Measurements from ENCODE around the gene SEMA6A.

Gene SEMA6A

DNA sequence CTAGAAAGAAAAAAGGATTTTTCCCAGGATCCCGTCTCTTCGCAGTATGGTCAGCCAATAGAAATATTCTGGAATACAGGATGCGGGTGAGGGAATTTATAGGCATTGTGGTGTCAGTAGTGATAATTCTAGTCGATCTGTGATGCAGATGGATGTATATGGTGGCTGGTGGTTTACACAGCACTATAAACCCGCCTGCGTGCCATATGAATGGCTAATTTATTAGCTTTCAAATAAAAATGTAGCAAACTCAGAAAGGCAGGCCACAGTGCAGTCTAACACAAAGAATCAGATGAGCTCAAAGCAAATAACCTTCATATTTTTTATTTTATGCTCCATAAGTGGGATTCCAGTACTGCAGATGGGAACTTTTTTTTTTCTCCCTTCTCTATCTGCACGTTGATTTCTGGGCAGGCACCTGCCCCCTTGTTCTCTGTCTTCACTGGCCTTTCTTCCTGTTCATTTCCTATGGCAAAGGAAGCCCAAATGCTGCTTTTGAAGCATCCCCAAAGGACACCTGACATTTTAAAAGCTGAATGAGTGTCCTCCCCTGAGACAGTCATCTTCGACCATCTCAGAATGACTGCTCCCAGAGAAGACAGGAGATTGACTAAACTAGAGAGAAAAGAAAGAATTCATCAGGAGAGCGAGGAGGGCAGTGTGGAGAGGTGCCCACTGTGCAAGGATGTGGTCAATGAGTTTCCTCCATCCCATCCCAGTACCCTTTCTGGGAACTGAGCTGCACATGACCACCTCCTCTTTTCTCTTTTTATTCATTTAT is 52.1 kb downstream of the SEMA6A start:
- no peak for DNase-seq (ENCODE audit: low spot score)

GRCh38 chr5:116521173-116521872 is 53.3 kb downstream of the SEMA6A start:
- DNase-seq (ENCODE audit: low spot score), result no peak

DNA sequence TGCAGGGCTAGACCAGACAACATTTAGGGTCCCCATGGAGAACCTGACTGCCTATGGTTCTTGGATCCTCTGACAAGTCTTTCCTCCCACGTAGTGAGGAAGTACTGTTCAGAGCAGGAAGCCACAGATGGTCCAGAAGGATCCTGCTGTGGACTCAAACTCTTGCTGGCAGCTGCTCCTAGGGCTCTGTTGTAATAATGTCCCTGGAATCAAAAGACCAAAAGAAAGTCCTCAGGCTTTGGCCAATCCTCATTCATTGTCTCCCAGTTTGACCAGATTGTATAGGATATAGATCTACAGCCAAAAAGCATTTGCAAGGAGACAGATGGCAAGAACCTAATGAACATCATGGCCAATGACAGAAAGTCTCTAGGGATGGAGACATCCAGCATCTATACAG is 53.9 kb downstream of the SEMA6A start:
- no peak for DNase-seq (ENCODE audit: low spot score)

DNA sequence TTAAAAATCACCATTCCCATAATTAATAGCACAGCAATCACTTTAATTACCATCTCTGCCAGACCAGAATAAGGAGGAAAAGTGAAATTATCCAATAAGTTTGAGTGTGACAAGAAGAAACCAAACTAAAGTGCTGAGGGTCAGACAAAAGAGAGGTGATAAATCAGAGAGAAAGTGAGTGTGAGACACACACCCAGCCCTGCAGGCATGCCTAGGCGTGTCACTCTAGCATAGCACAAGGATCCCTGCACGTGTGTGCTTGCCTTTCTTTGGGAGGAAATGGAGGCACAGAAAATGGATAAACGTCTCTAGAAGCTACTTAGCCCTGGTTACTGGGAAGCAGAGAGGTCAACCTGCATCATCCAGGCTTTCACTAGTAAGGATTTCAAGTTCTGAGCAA is 56.2 kb downstream of the SEMA6A start:
- DNase-seq (ENCODE audit: low spot score), result no peak

GRCh38 chr5:116517488-116517887 is 57.1 kb downstream of the SEMA6A start:
- DNase-seq (ENCODE audit: low spot score), result no peak

DNA sequence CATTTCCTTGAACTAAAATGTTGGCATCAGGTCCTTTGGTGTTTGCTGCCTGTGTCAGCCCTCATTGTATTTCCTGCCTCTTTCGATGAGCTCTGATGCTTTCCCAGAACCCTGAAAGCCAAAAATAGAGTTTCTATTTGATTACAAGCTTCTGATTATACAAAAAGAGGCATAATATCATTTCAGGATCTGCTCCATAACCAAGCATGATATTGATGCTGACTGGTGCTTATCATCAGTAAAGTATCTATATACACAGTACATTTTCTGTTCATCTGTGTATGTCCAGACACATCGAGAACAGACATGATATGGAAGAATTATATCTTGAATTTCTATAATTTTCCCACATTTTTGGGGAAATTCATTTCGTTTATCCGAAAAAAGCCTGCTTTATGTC is 58.6 kb downstream of the SEMA6A start:
- no peak for DNase-seq (ENCODE audit: low spot score)

- no peak for DNase-seq (ENCODE audit: low spot score)
Observed at GRCh38 chr5:116514421-116514970, 60.1 kb downstream of the SEMA6A start.

DNA sequence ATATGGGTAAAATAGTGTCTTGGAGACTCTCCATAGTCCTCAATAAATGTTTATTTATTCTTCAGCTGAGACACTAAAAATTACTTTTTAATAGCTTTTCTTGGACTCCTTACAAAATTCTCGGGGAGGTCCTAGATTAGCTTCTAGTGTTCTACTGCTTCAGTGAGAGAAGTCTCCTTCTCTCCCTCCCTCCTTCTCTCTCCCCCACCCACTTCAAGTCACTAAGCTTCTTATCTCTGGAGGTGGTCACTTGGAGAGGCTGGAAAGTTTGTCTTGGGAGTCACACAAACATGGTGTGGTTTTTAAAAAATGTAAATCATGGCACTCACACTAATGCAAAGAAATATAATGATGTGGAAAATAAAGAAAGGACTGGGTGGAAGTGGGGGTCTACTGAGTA is 64.1 kb downstream of the SEMA6A start:
- DNase-seq (ENCODE audit: low spot score), result no peak

- DNase-seq (ENCODE audit: low spot score), result no peak
Observed at GRCh38 chr5:116509483-116510244, 65.0 kb downstream of the SEMA6A start.

DNA sequence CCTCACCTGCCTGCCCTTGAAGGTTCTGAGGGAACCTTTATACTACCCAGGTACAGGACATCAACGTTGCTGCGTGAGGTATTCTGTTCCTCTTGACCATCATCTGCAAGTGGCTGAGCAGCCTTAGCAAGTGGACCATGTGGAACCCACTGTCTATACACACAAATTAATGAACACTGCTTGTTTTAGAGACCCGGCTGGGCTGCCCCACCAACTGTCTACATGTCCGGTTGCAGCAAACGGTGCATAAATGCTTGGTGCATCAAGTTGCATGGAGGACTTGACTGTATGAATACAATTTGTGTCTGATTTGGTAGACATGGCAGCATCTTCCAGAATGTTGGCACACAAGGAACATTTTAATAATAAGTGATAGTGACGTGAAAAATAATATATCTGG is 65.8 kb downstream of the SEMA6A start:
- no peak for DNase-seq (ENCODE audit: low spot score)

GRCh38 chr5:116507941-116508655 is 66.5 kb downstream of the SEMA6A start:
- no peak for DNase-seq (ENCODE audit: low spot score)

DNA sequence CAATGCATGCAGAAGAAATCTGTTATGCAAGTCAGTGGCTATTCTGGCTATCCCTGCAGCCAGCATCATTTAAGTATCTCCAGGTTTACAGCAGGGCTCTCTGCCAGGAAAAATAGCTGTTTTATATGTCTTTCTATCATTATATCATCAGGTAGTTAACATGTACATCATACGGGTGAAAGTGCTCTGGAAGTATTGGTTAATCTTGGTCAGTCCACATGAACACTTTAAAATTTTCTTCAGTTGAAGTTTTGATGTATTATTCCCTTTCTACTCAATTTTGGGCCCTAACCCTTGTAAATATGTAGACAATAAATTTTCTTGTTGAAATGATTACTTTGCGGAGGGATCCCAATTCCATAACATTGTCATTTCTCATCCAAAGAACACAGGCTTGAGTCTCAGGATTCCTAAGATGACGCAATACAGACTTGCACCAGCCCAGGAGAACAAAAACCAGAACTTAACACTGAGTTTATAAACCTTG is 67.5 kb downstream of the SEMA6A start:
- DNase-seq (ENCODE audit: low spot score), result no peak

GRCh38 chr5:116506488-116506887 is 68.1 kb downstream of the SEMA6A start:
- DNase-seq (ENCODE audit: low spot score), result no peak

- DNase-seq (ENCODE audit: low spot score), result no peak
Observed at GRCh38 chr5:116504593-116505166, 69.9 kb downstream of the SEMA6A start.

- no peak for DNase-seq (ENCODE audit: low spot score)
Observed at GRCh38 chr5:116502616-116503015, 72.0 kb downstream of the SEMA6A start.

DNA sequence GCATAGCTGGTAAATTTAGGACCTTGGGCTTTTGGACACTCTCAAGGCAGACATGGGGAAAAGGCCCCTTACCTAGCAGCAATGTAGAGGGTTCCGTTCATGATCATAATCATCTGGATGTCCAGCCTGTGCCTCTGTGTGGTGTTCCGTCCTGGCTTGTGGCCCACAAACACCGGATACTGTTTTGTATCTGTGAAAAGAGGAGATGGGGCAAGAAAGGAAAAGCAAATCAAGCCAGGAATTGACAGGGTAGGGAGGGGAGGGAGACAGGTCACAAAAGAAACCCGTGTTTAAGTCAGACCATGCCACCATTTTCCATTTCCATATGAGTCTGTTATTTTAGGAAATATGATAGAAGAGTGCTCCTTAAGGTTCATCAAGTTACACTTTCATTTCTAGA is 72.5 kb downstream of the SEMA6A start:
- no peak for DNase-seq (ENCODE audit: low spot score)

DNA sequence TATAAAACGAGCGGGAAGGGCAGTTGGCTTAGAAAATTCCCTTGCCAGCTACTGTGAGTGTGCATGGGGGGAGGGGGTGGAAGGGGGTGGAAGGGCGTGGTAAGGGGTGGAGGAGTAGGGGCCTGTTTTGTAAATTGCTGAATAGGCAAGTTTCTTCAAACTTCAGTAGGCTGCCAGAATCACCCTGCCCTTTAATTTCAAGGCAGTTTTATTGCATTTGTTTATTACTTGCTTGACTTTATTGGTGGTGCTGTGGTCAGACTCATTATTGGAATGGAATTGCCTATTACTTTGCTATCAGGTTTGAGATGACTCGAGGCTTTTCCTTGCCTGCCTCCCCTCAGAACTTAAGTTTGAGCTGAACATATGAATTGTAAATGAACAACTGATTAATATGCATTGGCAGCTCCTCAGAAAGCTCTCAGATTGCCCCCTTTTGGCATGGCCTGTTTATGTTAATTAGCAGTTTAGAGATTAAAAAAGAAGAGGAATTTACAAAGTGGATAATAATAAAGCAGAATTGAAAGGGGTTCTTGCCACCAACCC is 76.0 kb downstream of the SEMA6A start:
- no peak for DNase-seq (ENCODE audit: low spot score)

DNA sequence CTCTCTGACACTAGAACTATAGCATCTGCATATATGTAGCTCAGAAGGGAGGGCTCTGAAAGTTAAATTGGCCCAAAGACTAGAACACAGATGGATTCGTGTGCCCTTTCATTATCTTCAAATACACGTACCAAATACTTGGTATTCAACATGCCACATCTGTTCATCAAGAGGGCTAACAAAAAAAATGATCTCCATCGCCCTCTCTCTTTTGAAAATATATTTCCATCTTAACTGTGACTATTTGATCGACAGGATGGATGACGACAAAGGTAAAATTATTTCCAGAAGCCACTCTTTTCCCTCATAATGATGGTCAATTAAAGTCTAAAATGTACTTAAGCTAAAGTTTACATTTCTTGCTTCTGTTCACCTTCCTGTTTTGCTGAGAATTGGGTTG is 77.0 kb downstream of the SEMA6A start:
- DNase-seq (ENCODE audit: low spot score), result no peak

- no peak for DNase-seq (ENCODE audit: low spot score)
Observed at GRCh38 chr5:116495786-116496357, 78.8 kb downstream of the SEMA6A start.

DNA sequence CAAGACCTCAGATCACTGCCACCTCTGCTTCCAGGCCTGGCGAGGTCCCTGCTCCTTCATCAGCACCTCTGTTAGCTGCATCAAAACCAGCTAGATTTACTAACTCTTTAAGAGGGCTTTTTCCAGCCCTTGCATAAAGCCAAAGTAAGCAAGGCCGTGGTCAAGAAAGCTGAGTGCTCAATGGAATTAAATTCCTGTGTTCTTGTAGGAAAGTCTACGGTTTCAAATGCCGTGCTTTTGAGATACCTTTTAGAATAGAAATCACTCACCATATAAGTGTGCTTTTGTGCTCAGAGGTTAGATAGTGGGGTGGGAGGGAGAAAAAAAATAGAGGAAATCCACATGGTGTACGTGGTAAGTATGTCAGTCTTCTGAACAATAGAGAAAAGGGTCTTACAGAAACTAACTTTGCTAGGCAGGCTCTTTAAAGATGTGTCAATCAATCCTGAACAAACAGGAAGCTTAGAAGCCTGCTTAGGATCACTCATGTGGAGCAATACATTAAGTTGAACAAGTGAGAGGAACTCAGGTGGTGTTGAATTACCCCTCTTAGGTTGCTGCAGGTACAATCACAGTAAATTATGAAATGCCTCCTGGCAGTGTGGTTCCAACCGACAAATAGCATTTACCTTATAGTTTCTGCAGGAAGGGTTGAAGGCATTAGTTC is 79.7 kb downstream of the SEMA6A start:
- no peak for DNase-seq (ENCODE audit: low spot score)
